Measurements from ENCODE around the gene RTN4R.
"Not testable (repeated sequence)": the region's sequence is repeated elsewhere in the genome, so short reads cannot be mapped to it uniquely, and the experiment has no call there.

GRCh38 chr22:20306646-20307447 is 38.7 kb upstream of the RTN4R start:
- TF ChIP-seq, protein P1, sequence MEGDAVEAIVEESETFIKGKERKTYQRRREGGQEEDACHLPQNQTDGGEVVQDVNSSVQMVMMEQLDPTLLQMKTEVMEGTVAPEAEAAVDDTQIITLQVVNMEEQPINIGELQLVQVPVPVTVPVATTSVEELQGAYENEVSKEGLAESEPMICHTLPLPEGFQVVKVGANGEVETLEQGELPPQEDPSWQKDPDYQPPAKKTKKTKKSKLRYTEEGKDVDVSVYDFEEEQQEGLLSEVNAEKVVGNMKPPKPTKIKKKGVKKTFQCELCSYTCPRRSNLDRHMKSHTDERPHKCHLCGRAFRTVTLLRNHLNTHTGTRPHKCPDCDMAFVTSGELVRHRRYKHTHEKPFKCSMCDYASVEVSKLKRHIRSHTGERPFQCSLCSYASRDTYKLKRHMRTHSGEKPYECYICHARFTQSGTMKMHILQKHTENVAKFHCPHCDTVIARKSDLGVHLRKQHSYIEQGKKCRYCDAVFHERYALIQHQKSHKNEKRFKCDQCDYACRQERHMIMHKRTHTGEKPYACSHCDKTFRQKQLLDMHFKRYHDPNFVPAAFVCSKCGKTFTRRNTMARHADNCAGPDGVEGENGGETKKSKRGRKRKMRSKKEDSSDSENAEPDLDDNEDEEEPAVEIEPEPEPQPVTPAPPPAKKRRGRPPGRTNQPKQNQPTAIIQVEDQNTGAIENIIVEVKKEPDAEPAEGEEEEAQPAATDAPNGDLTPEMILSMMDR (conservative IDR thresholded peaks at IDR 0.05; ENCODE audit: low read depth, low read length), result not testable (repeated sequence)
- TF ChIP-seq, protein P2, sequence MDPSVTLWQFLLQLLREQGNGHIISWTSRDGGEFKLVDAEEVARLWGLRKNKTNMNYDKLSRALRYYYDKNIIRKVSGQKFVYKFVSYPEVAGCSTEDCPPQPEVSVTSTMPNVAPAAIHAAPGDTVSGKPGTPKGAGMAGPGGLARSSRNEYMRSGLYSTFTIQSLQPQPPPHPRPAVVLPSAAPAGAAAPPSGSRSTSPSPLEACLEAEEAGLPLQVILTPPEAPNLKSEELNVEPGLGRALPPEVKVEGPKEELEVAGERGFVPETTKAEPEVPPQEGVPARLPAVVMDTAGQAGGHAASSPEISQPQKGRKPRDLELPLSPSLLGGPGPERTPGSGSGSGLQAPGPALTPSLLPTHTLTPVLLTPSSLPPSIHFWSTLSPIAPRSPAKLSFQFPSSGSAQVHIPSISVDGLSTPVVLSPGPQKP (IDR thresholded peaks at IDR 0.05; ENCODE audit: borderline replicate concordance, low read depth, low read length), result not testable (repeated sequence)
- not testable (repeated sequence) for TF ChIP-seq MXI1 (IDR thresholded peaks at IDR 0.05; ENCODE audit: borderline replicate concordance, low read depth, low read length); POLR2A (IDR thresholded peaks at IDR 0.05; ENCODE audit: low read depth, low read length); BHLHE40 (IDR thresholded peaks at IDR 0.05; ENCODE audit: low read depth, low read length); USF2 (IDR thresholded peaks at IDR 0.05; ENCODE audit: low read depth, low read length); RFX5 (IDR thresholded peaks at IDR 0.05; ENCODE audit: low read depth, low read length); CEBPB (IDR thresholded peaks at IDR 0.05; ENCODE audit: low read depth, low read length); RCOR1 (IDR thresholded peaks at IDR 0.05; ENCODE audit: insufficient replicate concordance, low read length); RAD21 (IDR thresholded peaks at IDR 0.05; ENCODE audit: low read length); MAFK (IDR thresholded peaks at IDR 0.05; ENCODE audit: low read depth, low read length); NFE2L2 (IDR thresholded peaks at IDR 0.05; ENCODE audit: low read depth, low read length)

Measured in IMR-90 (cell line).